Stomach (tissue), 4 donors: ENCODE results near the gene SELENOF.

Experiments used
- CTCF ChIP-seq, 7 experiments: fragments of 450-650 bp in 4 of 7; fragments of 200-600 bp in 3 of 7; sonication (generic) in 3 of 7; IDR thresholded peaks; one replicate each; pipeline ENCODE4 v1.5.1; 2016 to 2019; ENCODE audit warnings: antibody characterized with exemption in 7 of 7, control low read depth in 2 of 7, mild to moderate bottlenecking in 1 of 7
- POLR2A ChIP-seq, 4 donors: fragments of 450-650 bp; IDR thresholded peaks; one replicate each; pipeline ENCODE4 v1.6.1; 2016; ENCODE audit warnings: antibody characterized with exemption in 4 of 4, control low read depth in 2 of 4, mild to moderate bottlenecking in 1 of 4, moderate library complexity in 1 of 4
- POLR2AphosphoS5 ChIP-seq, 3 donors: sonication (generic); formaldehyde crosslinking; IDR thresholded peaks; one replicate each; pipeline ENCODE4 v1.6.1; 2016; ENCODE audit warnings: antibody characterized with exemption in 3 of 3

DNA sequence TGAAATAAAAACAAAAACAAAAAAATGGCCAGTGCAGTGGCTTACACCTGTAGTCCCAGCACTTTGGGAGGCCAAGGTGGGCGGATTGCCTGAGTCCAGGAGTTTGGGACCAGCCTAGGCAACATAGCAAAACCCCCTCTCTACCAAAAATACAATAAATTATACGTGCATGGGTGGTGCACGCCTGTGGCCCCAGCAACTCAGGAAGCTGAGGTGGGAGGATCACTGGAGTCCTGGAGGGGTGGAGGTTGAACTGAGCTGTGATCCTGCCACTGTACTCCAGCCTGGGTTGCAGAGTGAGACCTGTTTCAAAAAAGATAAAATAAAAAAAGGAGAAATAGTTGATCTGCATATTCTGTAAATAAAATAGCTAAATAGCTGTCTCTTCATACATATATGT lies 41.8 kb upstream of the SELENOF start:
- no peak for TF ChIP-seq POLR2A (IDR thresholded peaks at IDR 0.05)
- no peak for TF ChIP-seq CTCF (IDR thresholded peaks at IDR 0.05)
- TF ChIP-seq POLR2AphosphoS5 (IDR thresholded peaks at IDR 0.05), result no peak
